Heart left ventricle (tissue), 13 donors: Measurements from ENCODE around the gene NR2F2.

Experiments
- POLR2A ChIP-seq, 2 donors: fragments of 450-650 bp; IDR thresholded peaks; one replicate each; pipeline ENCODE4 v1.6.1; 2017; ENCODE audit warnings: antibody characterized with exemption in 2 of 2, mild to moderate bottlenecking in 2 of 2, moderate library complexity in 2 of 2
- TF ChIP-seq, protein P1 (sequence below), 12 donors: fragments of 200-600 bp; sonication (generic) in 4 of 12; IDR thresholded peaks; one replicate each; pipeline versions ENCODE4 v1.5.0 to v1.8.0; 2018 to 2022; ENCODE audit warnings: antibody characterized with exemption in 12 of 12, mild to moderate bottlenecking in 5 of 12
- donor health status: ischemic (EF 13 %, LVEDD 7.1; RV severe dilation, severe dysfunction).
- donor health status: DM: no; HTN: yes; CAD: no.
- donor health status: DM: no; HTN: no; CAD: no.
- donor health status: ischemic (EF 25% LVEDD 6.9; RV normal size, moderate dysfunction).
- donor health status: ischemic (EF 25% LVEDD 5.7; RV mildly dilated, moderate dysfunction).
- donor health status: ischemic (EF 35%, LVEDD 5.7; RV mildly dilated, moderate dysfunction).
- donor health status: nonischemic (EF 11% LVEDD 7.7; RV severe dilation, severe dysfunction).
- donor health status: DM: yes; HTN: yes; CAD: no.
- donor health status: PGD.
- donor health status: ischemic (EF 29% LVEDD 5.4; RV normal size, mild dysfunction).
- donor health status: nonischemic (EF 23%, LVEDD 6.1; RV moderate dilation, normal function).

GRCh38 chr15:96327155-96327741 lies 3.3 kb upstream of the NR2F2 start:
- TF ChIP-seq, protein P1, sequence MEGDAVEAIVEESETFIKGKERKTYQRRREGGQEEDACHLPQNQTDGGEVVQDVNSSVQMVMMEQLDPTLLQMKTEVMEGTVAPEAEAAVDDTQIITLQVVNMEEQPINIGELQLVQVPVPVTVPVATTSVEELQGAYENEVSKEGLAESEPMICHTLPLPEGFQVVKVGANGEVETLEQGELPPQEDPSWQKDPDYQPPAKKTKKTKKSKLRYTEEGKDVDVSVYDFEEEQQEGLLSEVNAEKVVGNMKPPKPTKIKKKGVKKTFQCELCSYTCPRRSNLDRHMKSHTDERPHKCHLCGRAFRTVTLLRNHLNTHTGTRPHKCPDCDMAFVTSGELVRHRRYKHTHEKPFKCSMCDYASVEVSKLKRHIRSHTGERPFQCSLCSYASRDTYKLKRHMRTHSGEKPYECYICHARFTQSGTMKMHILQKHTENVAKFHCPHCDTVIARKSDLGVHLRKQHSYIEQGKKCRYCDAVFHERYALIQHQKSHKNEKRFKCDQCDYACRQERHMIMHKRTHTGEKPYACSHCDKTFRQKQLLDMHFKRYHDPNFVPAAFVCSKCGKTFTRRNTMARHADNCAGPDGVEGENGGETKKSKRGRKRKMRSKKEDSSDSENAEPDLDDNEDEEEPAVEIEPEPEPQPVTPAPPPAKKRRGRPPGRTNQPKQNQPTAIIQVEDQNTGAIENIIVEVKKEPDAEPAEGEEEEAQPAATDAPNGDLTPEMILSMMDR (IDR thresholded peaks at IDR 0.05) = peak; percentile 42 to 83 (median 70)
- no peak for TF ChIP-seq POLR2A (IDR thresholded peaks at IDR 0.05)
